Thymus (tissue), 14 donors: ENCODE measurements around the gene PAQR8. TPM values are rescaled to one million over a fixed set of nuclear protein-coding genes. Genes with fewer than 3 reads are reported as not detected.

Experiments
- DNase-seq, 9 donors: peaks; one replicate each; pipeline ENCODE4 v3.0.0-alpha.2; 2013; ENCODE audit warnings: low spot score in 9 of 9, low read depth in 6 of 9, missing footprints in 1 of 9
- H3K27ac ChIP-seq, 2 donors: one replicate each; pipeline ENCODE4 v1.5.1; 2013; ENCODE audit warnings: control low read depth in 1 of 2, low read depth in 1 of 2, low read length in 1 of 2, mild to moderate bottlenecking in 1 of 2, moderate library complexity in 1 of 2
- H3K27me3 ChIP-seq, 2 donors: one replicate each; pipeline ENCODE4 v1.5.1; 2013; ENCODE audit warnings: low read length in 1 of 2; ENCODE audit not compliant: control insufficient read depth in 2 of 2, insufficient read depth in 1 of 2
- H3K36me3 ChIP-seq, 2 donors: one replicate each; pipeline ENCODE4 v1.5.1; 2013; ENCODE audit warnings: low read length in 1 of 2, mild to moderate bottlenecking in 1 of 2, moderate library complexity in 1 of 2; ENCODE audit not compliant: control insufficient read depth in 2 of 2, insufficient read depth in 2 of 2
- H3K4me1 ChIP-seq, 2 donors: one replicate each; pipeline ENCODE4 v1.5.1; 2013; ENCODE audit warnings: low read length in 2 of 2; ENCODE audit not compliant: control insufficient read depth in 2 of 2, insufficient read depth in 2 of 2
- H3K4me3 ChIP-seq, 2 donors: one replicate each; pipeline ENCODE4 v1.5.1; 2013; ENCODE audit warnings: low read length in 2 of 2, control low read depth in 1 of 2, mild to moderate bottlenecking in 1 of 2
- H3K9me3 ChIP-seq, 2 donors: one replicate each; pipeline ENCODE4 v1.5.1; 2013; ENCODE audit warnings: low read length in 1 of 2, mild to moderate bottlenecking in 1 of 2; ENCODE audit not compliant: control insufficient read depth in 2 of 2, insufficient read depth in 1 of 2
- WGBS: extraction: QIAGEN DNeasy Blood & Tissue Kit; methylation state at CpG from one replicate; pipeline ENCODE4 v1.1.7; 2013; 5-methylcytosine and 5-hydroxymethylcytosine counted together
- long read RNA-seq, 10 donors: transcript quantifications; one replicate each; lab custom pipeline, GENCODE V29; 2026
- polyA plus RNA-seq: library from polyadenylated mRNA; stranded (reverse); fragments of 200-250 nt; gene quantifications from one replicate; pipeline ENCODE4 v1.2.3, GENCODE V29; 2013
- total RNA-seq: library from RNA; stranded (reverse); fragments of 120-200 nt; gene quantifications from one replicate; pipeline ENCODE4 v1.2.4, GENCODE V29; 2013
- donor health status: healthy.

Gene PAQR8, protein sequence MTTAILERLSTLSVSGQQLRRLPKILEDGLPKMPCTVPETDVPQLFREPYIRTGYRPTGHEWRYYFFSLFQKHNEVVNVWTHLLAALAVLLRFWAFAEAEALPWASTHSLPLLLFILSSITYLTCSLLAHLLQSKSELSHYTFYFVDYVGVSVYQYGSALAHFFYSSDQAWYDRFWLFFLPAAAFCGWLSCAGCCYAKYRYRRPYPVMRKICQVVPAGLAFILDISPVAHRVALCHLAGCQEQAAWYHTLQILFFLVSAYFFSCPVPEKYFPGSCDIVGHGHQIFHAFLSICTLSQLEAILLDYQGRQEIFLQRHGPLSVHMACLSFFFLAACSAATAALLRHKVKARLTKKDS
- total RNA-seq (7.9 TPM), polyA plus RNA-seq (11.3 TPM)
- long read RNA-seq, donor 1, full-length matches to known transcripts: 1 of 1 reads
- long read RNA-seq, donor 1, partial matches to known transcripts: 0 of 1 reads
- long read RNA-seq, donor 1, other reads (novel, unspliced or antisense): 0 of 1 reads
- long read RNA-seq, donor 2: 0 reads
- long read RNA-seq, donor 3, full-length matches to known transcripts: 7 of 7 reads
- long read RNA-seq, donor 3, partial matches to known transcripts: 0 of 7 reads
- long read RNA-seq, donor 3, other reads (novel, unspliced or antisense): 0 of 7 reads
- long read RNA-seq, donor 4, full-length matches to known transcripts: 2 of 2 reads
- long read RNA-seq, donor 4, partial matches to known transcripts: 0 of 2 reads
- long read RNA-seq, donor 4, other reads (novel, unspliced or antisense): 0 of 2 reads
- long read RNA-seq, donor 5, full-length matches to known transcripts: 7 of 7 reads
- long read RNA-seq, donor 5, partial matches to known transcripts: 0 of 7 reads
- long read RNA-seq, donor 5, other reads (novel, unspliced or antisense): 0 of 7 reads
- long read RNA-seq, donor 6, full-length matches to known transcripts: 1 of 1 reads
- long read RNA-seq, donor 6, partial matches to known transcripts: 0 of 1 reads
- long read RNA-seq, donor 6, other reads (novel, unspliced or antisense): 0 of 1 reads
- long read RNA-seq, donor 7, full-length matches to known transcripts: 5 of 5 reads
- long read RNA-seq, donor 7, partial matches to known transcripts: 0 of 5 reads
- long read RNA-seq, donor 7, other reads (novel, unspliced or antisense): 0 of 5 reads
- long read RNA-seq, donor 8, full-length matches to known transcripts: 2 of 2 reads
- long read RNA-seq, donor 8, partial matches to known transcripts: 0 of 2 reads
- long read RNA-seq, donor 8, other reads (novel, unspliced or antisense): 0 of 2 reads
- long read RNA-seq, donor 9, full-length matches to known transcripts: 1 of 1 reads
- long read RNA-seq, donor 9, partial matches to known transcripts: 0 of 1 reads
- long read RNA-seq, donor 9, other reads (novel, unspliced or antisense): 0 of 1 reads
- long read RNA-seq, donor 10, full-length matches to known transcripts: 6 of 6 reads
- long read RNA-seq, donor 10, partial matches to known transcripts: 0 of 6 reads
- long read RNA-seq, donor 10, other reads (novel, unspliced or antisense): 0 of 6 reads

DNA sequence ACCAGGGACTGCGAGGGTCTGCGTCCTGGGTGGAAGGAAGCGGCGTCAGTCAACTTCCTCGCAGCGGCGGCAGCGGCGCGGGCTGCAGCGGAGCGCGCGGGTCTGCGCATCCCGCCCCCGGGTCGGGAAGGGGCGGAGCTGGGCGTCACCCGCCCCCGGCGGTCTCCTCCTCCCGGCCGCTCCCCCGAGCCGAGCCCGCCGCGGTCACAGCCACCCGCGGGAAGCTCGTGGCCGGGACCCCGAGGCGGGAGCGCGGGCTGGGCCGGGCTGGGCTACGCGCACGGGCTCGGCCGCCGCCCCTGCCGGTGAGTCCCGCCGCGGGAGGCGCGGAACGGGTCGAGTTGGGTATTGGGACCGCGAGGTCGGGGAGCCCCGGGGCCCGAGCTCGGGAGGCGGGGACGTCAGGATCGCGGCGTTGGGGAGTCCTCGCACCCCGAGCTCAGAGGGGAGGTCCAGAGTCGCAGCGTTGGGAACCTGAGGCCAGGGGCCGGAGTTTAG, at the start of gene PAQR8:
TSS of gene PAQR8 (plus strand) at position 207 of the 498 bp plus-strand sequence. CDS start 41,063 bp downstream, outside the sequence.
- WGBS: under 1% methylated on average over 69 of the region's 69 CpGs
- Histone ChIP-seq H3K27ac (peak within 1 kb of the TSS; percentile 86 to 94), H3K27me3 (no peaks in the 10 kb centered on the region), H3K4me1 (peaks cover 10 to 22% of the 10 kb centered on the region in 2 donors), H3K4me3 (peak within 1 kb of the TSS; percentile 91), H3K36me3 (no peaks in the 10 kb centered on the region), H3K9me3 (no peaks in the 10 kb centered on the region)
- peak in 7 of 9 donors; percentile 59 to 90 (median 78) for DNase-seq

DNA sequence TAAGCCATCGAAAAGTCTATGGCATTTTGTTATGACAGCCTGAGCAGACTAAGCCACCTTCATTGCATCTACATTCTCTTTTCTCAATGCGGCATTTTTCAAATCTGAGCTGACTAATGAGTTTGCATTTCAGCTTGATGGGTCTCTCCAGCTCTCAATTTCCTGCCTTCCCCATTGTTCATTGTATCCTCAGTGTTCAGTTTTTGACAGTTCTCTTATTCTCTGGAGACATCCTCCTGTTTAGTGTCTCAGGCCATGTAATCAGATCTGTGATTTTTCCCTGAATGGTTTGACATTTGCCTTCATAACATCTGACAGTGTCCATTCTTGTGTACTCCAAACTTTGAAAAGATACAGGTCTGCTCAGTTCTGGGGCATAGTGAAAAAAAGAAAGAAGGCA, 49.5 kb upstream of the PAQR8 start:
- Histone ChIP-seq H3K27ac (no peak overlapping the region), H3K4me3 (no peak overlapping the region), H3K4me1 (peaks cover 9 to 10% of the 10 kb centered on the region in 2 donors), H3K27me3 (no peaks in the 10 kb centered on the region), H3K9me3 (no peaks in the 10 kb centered on the region), H3K36me3 (no peaks in the 10 kb centered on the region)
- DNase-seq: no peak
- WGBS: 96% methylated on average over 2 of the region's 2 CpGs

DNA sequence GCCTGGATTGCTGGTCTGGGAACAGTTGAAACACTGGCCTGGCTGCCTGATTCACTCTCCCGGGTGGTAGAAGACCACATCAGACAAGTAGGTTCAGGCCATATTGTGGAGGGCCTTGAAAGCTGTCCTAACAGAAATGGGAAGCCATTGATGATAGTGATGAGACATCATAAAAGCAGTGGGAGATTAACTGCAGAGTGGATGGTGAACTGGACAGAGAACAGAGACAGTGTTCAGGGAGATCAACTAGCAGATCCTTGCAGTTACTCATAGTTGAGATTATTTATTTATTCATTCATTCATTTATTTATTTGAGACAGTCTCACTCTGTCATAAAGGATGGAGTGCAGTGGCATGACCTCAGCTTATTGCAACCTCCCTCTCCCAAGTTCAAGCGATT, 47.2 kb upstream of the PAQR8 start:
- no peaks in the 10 kb centered on the region for H3K9me3 ChIP-seq
- H3K27ac ChIP-seq: no peak overlapping the region
- no peak overlapping the region for H3K4me3 ChIP-seq
- no peaks in the 10 kb centered on the region for H3K4me1 ChIP-seq
- no peaks in the 10 kb centered on the region for H3K36me3 ChIP-seq
- no peak for DNase-seq
- H3K27me3 ChIP-seq: no peaks in the 10 kb centered on the region
- 95% methylated on average over 2 of the region's 2 CpGs for WGBS

DNA sequence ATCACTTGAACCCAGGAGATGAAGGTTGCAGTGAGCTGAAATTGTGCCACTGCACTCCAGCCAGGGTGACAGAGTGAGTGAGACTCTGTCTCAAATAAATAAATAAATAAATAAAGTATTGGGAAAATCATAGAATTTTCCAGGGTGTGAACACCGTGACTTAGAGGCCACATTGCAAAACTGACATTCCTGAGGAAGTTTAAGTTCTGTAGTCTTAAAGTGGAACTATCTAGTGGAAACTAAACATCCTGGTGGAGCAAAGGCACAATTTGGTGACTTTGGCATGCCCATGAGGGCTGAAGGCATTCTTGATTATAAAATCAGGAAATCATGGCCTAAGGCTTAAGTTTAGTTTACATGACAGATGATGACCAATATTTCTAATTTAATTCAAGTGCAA, 44.7 kb upstream of the PAQR8 start:
- no peak for DNase-seq
- Histone ChIP-seq H3K4me1 (no peaks in the 10 kb centered on the region), H3K36me3 (no peaks in the 10 kb centered on the region), H3K27me3 (no peaks in the 10 kb centered on the region), H3K4me3 (no peak overlapping the region), H3K9me3 (no peaks in the 10 kb centered on the region), H3K27ac (no peak overlapping the region)
- WGBS: 96% methylated on average over 1 of the region's 1 CpG

DNA sequence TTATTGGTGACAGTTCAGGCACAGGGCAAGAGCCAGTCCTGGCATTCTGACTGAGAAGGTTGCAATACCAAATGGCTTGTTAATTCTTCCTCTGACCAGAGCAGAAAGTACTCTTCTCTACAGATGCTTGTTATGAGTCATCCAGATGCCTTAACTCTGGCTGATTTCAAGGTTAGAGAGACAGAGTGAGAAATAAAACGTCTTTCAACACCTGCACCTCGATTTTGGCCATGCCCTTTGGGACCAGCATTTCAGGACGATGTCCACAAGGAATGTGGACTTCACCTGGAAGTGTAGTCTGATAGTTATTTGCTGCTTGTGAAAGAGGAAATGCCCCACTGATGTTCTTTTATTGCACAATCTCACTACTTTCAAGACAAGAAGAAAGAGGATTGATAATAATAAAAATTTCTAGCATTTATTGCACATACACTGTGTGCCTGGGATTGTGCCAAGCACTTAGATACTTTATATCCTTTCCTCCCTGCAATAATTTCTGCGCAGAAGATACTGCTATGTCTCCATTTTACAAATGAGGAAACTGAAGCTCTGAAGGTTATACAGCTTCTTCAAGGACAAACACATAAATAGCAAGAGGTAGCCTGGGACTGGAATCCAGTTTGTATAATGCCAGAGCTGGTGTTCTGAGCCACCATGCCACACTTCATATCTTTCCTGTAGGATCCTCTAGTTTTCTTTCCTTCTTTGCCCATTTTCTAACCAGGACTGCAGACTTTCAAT, 43.9 kb upstream of the PAQR8 start:
- Histone ChIP-seq H3K4me3 (no peak overlapping the region), H3K9me3 (no peaks in the 10 kb centered on the region), H3K27ac (peak overlapping the region in 1 of 2 donors; percentile 31), H3K36me3 (no peaks in the 10 kb centered on the region), H3K4me1 (no peaks in the 10 kb centered on the region), H3K27me3 (no peaks in the 10 kb centered on the region)
- 75% methylated on average over 4 of the region's 4 CpGs for WGBS
- no peak for DNase-seq

DNA sequence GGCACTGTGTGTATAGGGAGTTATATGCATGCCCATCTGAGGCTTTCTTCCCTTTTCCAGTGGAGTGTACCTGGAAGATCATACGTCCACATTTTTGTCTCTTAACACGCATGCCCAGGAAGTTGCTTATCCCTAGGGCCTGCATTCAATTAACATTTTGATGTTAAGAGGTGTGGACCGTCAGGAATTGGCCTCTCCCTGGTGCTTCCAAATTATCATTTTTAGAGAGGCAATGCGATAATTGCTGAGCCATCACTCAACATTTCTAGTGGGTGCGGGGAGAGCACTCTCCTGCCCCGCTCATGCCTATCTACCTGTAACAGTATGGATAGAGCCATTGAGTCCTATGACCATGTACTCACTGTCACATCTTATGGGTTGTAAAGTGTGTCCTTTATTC, 37.8 kb upstream of the PAQR8 start:
- no peaks in the 10 kb centered on the region for H3K9me3 ChIP-seq
- no peak for DNase-seq
- no peak overlapping the region for H3K27ac ChIP-seq
- H3K4me3 ChIP-seq: no peak overlapping the region
- no peaks in the 10 kb centered on the region for H3K36me3 ChIP-seq
- H3K27me3 ChIP-seq: no peaks in the 10 kb centered on the region
- 98% methylated on average over 6 of the region's 6 CpGs for WGBS
- H3K4me1 ChIP-seq: no peaks in the 10 kb centered on the region

DNA sequence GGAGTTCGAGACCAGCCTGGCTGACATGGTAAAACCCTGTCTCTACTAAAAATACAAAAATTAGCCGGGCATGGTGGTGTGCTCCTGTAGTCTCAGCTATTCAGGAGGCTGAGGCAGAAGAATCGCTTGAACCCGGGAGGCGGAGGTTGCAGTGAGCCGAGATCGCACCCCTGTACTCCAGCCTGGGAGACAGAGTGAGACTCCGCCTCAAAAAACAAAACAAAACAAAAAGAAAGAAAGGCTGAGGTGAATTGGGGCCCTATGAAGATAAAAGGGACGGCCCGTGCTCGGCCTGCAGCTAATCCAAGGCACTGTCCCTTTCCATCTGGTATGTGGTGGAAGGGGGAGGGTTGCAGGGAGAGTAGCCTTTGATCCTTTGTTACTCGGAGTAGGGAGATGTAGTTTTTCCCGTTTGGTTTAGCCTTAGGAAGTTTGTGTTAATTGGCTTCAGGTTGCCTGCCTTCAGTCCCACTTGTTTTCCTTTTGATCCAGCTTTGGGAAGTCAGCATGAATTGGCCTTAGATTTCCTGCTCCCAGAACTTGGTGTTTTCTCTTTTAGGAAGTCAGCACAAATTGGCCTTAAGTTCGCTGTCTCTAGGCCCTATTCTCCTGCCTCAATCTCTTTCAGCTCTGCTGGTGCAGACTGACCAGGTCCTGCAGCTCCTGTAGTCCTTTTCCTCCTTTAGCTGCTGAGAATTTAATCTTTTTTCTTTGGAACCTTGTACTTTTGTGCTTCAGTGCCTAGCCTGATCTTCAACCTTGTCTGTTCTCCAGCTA, 36.1 kb upstream of the PAQR8 start:
- Histone ChIP-seq H3K27me3 (no peaks in the 10 kb centered on the region), H3K9me3 (no peaks in the 10 kb centered on the region), H3K4me1 (no peaks in the 10 kb centered on the region), H3K36me3 (no peaks in the 10 kb centered on the region), H3K27ac (no peak overlapping the region), H3K4me3 (no peak overlapping the region)
- WGBS: 96% methylated on average over 14 of the region's 14 CpGs
- no peak for DNase-seq
